Measurements from ENCODE around the gene UBE3D.
A peak's percentile ranks its signal among the peaks of the same experiment; 100 is the strongest.

UBE3D gene

GRCh38 chr6:83061190-83061589, 4.5 kb downstream of the UBE3D start:
- no peak overlapping the region for H3K4me3 ChIP-seq (ENCODE audit: low read depth, low read length)
- TF ChIP-seq CTCF (IDR thresholded peaks at IDR 0.05; ENCODE audit: insufficient read depth, low read depth, low read length, missing control alignments), result no peak
- no peak for DNase-seq (ENCODE audit: low read depth)

- TF ChIP-seq CTCF (IDR thresholded peaks at IDR 0.05; ENCODE audit: insufficient read depth, low read depth, low read length, missing control alignments), result peak; percentile 65
- DNase-seq (ENCODE audit: low read depth), result peak; percentile 66
- H3K4me3 ChIP-seq (ENCODE audit: low read depth, low read length), result no peak overlapping the region
Observed at GRCh38 chr6:83057705-83058321, 7.8 kb downstream of the UBE3D start.

- TF ChIP-seq CTCF (IDR thresholded peaks at IDR 0.05; ENCODE audit: insufficient read depth, low read depth, low read length, missing control alignments), result peak; percentile 68
- H3K4me3 ChIP-seq (ENCODE audit: low read depth, low read length), result no peak overlapping the region
- peak; percentile 47 for DNase-seq (ENCODE audit: low read depth)
Observed at GRCh38 chr6:83055366-83055964, 10.2 kb downstream of the UBE3D start.

- no peak for DNase-seq (ENCODE audit: low read depth)
Observed at GRCh38 chr6:83053678-83054077, 12.0 kb downstream of the UBE3D start.

GRCh38 chr6:83051377-83052172, 14.1 kb downstream of the UBE3D start:
- no peak overlapping the region for H3K4me3 ChIP-seq (ENCODE audit: low read depth, low read length)
- TF ChIP-seq CTCF (IDR thresholded peaks at IDR 0.05; ENCODE audit: insufficient read depth, low read depth, low read length, missing control alignments), result no peak
- DNase-seq (ENCODE audit: low read depth), result no peak

More at GRCh38 chr6:83053678-83054077, 12.0 kb downstream of the UBE3D start:
- H3K4me3 ChIP-seq (ENCODE audit: low read depth, low read length), result no peak overlapping the region
- TF ChIP-seq CTCF (IDR thresholded peaks at IDR 0.05; ENCODE audit: insufficient read depth, low read depth, low read length, missing control alignments), result no peak

- DNase-seq (ENCODE audit: low read depth), result no peak
- H3K4me3 ChIP-seq (ENCODE audit: low read depth, low read length), result no peak overlapping the region
- TF ChIP-seq CTCF (IDR thresholded peaks at IDR 0.05; ENCODE audit: insufficient read depth, low read depth, low read length, missing control alignments), result no peak
Observed at GRCh38 chr6:83047065-83047754, 18.4 kb downstream of the UBE3D start.
